GM12874 (cell line): Measurements from ENCODE around the gene CACNA1A.

Experiments
- CTCF ChIP-seq: IDR thresholded peaks from 2 replicates; pipeline ENCODE4 v1.5.1; 2011; ENCODE audit warnings: low read depth, mild to moderate bottlenecking, control low read depth, low read length, moderate library complexity; ENCODE audit not compliant: insufficient read depth

The CACNA1A gene

DNA sequence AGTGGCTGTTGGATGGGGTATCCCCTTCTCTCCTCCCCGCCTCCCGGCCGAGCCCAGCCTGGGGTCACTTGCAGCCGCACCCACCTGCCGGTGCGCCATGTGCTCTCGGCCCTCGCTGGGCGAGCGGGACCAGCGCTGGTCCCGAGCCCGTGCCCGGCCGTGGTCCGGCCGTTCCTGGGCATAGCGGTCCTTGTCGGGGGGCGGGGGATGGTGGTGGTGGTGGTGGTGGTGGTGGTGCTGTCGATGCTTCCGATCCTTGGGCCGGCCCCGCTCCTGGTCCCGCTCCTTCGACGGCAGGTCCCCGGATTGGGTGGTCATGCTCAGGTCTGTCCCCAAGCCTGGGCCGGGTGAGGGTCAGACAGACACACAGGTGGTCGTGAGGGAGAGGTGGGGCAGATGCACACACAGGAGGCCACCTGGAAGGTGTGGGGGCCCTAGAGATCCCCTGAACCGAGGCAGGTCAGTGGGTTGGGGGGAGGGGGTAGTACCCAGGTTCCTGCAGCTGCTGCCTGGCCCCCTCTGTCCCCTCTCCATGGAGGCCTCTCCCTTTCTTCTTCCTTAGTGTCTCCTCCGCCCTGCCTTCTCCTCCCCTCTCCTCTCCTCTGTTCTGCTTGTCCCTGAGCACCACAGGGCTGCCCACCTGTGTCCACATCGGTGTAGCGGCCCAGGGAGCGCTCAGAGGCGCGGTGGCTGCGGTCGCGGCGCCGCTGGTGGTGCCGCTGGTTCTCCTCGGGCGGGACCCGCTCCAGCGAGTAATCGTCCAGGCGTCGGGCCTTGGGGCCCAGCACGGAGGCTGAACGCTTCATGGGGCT, 297.4 kb downstream of the CACNA1A start:
- no peak for TF ChIP-seq CTCF

DNA sequence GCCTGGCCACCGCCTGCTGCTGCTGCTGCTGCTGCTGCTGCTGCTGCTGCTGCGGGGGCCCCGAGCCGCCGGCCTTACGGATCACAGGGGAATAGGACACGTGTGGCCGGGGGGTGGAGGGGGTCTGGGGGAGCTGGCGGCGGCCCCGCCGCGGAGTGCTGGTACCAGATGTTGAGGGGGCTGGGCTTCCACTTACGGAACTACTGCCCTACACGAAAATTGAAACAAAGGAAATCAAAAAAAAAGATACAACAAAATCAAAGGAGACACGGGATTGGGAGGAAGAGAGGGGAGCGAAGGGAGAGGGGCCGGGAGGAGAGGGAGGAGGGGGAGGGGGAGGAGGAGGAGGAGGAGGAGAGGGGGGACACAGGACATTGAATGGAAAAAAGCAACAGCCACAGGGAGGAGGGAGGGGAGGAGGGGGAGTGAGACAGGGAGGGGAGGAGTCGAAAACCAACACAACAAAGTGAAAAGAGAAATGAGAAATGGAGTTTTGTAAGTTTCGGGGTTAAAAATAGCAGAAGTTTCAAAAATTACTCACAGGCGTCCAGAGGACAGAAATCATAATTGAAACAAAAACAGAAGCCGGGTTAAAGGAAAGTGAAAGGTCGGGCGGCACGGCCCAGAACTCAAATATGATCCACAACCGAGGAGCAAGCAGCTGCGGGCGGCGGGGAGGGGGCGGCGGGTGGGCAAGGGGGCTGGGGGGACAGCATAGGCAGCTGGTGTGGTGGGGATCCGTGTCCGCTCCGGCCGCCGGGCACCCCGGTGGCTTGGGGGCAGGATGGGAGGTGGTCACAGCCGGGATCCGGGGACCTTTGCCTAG, 298.2 kb downstream of the CACNA1A start:
- TF ChIP-seq CTCF, result no peak

- TF ChIP-seq CTCF, result no peak
These were observed 298.9 kb downstream of the CACNA1A start for GRCh38 chr19:13207237-13207845.

GRCh38 chr19:13206587-13206986, 299.7 kb downstream of the CACNA1A start:
- TF ChIP-seq CTCF, result no peak

- TF ChIP-seq CTCF, result no peak
These were observed 307.6 kb downstream of the CACNA1A start for GRCh38 chr19:13198634-13199033.

DNA sequence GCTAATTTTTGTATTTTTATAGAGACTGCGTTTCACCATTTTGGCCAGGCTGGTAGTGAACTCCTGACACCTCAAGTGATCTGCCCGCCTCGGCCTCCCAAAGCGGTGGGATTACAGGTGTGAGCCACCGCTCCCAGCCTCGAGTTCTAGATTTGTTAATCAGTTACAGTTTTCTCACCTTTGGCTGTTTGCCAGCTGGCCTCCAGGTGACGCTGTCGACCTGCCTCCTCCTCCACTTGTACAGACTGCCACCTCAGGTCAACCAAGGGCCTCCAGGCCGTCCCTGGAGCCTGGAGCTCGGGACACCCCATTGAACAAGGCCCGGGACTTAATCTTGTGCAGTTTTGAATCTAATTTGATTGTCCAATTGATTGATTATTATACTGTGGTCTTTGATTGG, 310.6 kb downstream of the CACNA1A start:
- TF ChIP-seq CTCF, result peak; percentile 49; the same call in 1 of the 2 replicates
